Bronchial epithelial cell (primary cell): ENCODE results near the gene ARHGAP4. TPM values are rescaled to one million over a fixed set of nuclear protein-coding genes. Genes with fewer than 3 reads are reported as not detected.
A peak's percentile ranks its signal among the peaks of the same experiment; 100 is the strongest.

Experiments used
- DNase-seq: peaks from one replicate; pipeline ENCODE4 v3.0.0-alpha.2; 2010; ENCODE audit warnings: low read depth
- FAIRE-seq: peaks from 2 replicates; lab custom pipeline; 2011; peaks lifted over from hg19 to GRCh38; lab: Jason Lieb, UNC
- H3K27me3 ChIP-seq: 2 replicates; pipeline ENCODE4 v1.5.1; 2011; ENCODE audit warnings: low read length; ENCODE audit not compliant: control insufficient read depth, insufficient read depth
- H3K36me3 ChIP-seq: 2 replicates; pipeline ENCODE4 v1.5.1; 2011; ENCODE audit warnings: low read length; ENCODE audit not compliant: control insufficient read depth, insufficient read depth
- H3K4me3 ChIP-seq: 2 replicates; pipeline ENCODE4 v1.5.1; 2011; ENCODE audit warnings: mild to moderate bottlenecking, low read depth, low read length, control low read depth
- total RNA-seq: library from RNA; depleted of rRNA; stranded (reverse); fragments of >200 nt; gene quantifications from 2 replicates; pipeline ENCODE4 v1.2.1, GENCODE V29; 2014
- TF ChIP-seq, protein P1 (sequence below): IDR thresholded peaks from 2 replicates; pipeline ENCODE4 v1.5.1; 2011; ENCODE audit warnings: mild to moderate bottlenecking, moderate library complexity, low read length, control low read depth, inconsistent platforms; ENCODE audit not compliant: insufficient read depth, severe bottlenecking

The ARHGAP4 gene
- total RNA-seq, 1 donor from 2014 or later = 0.79 TPM

- Histone ChIP-seq H3K36me3 (peaks cover 2% of the 10 kb centered on the region), H3K27me3 (no peaks in the 10 kb centered on the region), H3K4me3 (no peak overlapping the region)
- DNase-seq (no peak), FAIRE-seq (no peak)
- TF ChIP-seq, protein P1, sequence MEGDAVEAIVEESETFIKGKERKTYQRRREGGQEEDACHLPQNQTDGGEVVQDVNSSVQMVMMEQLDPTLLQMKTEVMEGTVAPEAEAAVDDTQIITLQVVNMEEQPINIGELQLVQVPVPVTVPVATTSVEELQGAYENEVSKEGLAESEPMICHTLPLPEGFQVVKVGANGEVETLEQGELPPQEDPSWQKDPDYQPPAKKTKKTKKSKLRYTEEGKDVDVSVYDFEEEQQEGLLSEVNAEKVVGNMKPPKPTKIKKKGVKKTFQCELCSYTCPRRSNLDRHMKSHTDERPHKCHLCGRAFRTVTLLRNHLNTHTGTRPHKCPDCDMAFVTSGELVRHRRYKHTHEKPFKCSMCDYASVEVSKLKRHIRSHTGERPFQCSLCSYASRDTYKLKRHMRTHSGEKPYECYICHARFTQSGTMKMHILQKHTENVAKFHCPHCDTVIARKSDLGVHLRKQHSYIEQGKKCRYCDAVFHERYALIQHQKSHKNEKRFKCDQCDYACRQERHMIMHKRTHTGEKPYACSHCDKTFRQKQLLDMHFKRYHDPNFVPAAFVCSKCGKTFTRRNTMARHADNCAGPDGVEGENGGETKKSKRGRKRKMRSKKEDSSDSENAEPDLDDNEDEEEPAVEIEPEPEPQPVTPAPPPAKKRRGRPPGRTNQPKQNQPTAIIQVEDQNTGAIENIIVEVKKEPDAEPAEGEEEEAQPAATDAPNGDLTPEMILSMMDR = no peak
Measured at GRCh38 chrX:153944800-153945150, 18.7 kb upstream of the ARHGAP4 start.

- H3K36me3 ChIP-seq = no peaks in the 10 kb centered on the region
- DNase-seq (no peak), FAIRE-seq (no peak)
- no peaks in the 10 kb centered on the region for H3K27me3 ChIP-seq
- peak within 1 kb of the TSS; percentile 10 for H3K4me3 ChIP-seq
- TF ChIP-seq, protein P1 = no peak
Measured at GRCh38 chrX:153944140-153944799, 18.2 kb upstream of the ARHGAP4 start, which contains the start of gene RENBP. Gene RENBP, minus strand, starts transcription at chrX:153944643. Its CDS starts 33 bp downstream, at chrX:153944610.

- Histone ChIP-seq H3K27me3 (no peaks in the 10 kb centered on the region), H3K36me3 (no peaks in the 10 kb centered on the region), H3K4me3 (no peak overlapping the region)
- TF ChIP-seq, protein P1 = no peak
- no peak for FAIRE-seq
- no peak for DNase-seq
Measured at GRCh38 chrX:153941336-153942252, 15.5 kb upstream of the ARHGAP4 start.

DNA sequence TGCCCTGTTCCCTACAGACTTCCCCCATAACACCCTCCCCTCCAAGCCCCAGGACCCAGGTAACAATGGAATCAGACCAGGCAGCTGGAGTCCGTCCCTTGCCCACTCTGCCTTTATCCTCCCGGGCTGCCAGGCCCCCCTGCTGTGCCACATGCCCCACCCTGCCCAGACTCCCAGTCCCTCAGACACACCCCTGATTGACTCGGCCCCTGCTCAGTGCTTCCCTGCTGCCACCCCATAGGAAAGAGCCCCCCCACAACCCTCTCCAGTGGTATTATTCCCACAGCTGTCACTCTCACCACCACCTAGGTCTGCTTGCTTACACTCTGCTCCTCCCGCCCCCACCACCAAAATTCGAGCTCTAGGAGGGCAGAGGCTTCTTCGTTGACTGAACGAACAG is 13.5 kb upstream of the ARHGAP4 start:
- no peak for FAIRE-seq
- TF ChIP-seq, protein P1 = no peak
- no peak for DNase-seq
- Histone ChIP-seq H3K4me3 (no peak overlapping the region), H3K27me3 (no peaks in the 10 kb centered on the region), H3K36me3 (no peaks in the 10 kb centered on the region)

DNA sequence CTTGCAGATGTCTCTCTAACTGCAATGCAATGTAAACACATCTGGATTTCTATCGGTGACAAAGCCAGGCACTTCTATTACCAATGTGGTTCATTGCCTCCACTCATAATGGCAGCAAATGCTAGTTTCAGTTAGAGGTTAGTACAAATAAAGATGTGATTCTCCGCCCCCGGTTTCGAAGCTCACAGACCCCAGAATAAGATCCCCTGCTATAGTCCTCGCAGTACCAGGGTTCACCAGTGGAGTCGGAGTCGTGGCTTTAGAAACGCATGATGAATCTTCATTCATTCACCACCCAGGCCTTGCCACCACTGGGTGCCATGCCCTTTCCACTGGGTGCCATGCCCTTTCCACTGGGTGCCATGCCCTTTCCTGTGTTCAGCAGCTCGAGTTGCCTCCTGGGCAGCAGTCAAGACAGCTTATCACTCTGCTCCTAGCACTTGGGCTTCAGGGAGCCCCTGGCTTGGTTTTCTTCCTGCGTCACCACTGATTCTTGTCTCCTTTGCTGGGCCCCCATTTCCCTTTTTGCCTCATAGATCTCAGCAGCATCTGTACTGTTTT is 12.2 kb upstream of the ARHGAP4 start:
- H3K4me3 ChIP-seq = no peak overlapping the region
- TF ChIP-seq, protein P1 = no peak
- H3K27me3 ChIP-seq = no peaks in the 10 kb centered on the region
- H3K36me3 ChIP-seq = no peaks in the 10 kb centered on the region
- no peak for FAIRE-seq
- DNase-seq = no peak
